GM12872 (cell line): ENCODE data around the gene HES6.

Source experiments
- TF ChIP-seq, protein P1 (sequence below): IDR thresholded peaks from 3 replicates; pipeline ENCODE4 v1.5.1; 2011; ENCODE audit warnings: low read depth, mild to moderate bottlenecking, low read length, moderate library complexity; ENCODE audit not compliant: insufficient read depth

HES6 gene

GRCh38 chr2:238286095-238286494, 46.3 kb upstream of the HES6 start:
- TF ChIP-seq, protein P1, sequence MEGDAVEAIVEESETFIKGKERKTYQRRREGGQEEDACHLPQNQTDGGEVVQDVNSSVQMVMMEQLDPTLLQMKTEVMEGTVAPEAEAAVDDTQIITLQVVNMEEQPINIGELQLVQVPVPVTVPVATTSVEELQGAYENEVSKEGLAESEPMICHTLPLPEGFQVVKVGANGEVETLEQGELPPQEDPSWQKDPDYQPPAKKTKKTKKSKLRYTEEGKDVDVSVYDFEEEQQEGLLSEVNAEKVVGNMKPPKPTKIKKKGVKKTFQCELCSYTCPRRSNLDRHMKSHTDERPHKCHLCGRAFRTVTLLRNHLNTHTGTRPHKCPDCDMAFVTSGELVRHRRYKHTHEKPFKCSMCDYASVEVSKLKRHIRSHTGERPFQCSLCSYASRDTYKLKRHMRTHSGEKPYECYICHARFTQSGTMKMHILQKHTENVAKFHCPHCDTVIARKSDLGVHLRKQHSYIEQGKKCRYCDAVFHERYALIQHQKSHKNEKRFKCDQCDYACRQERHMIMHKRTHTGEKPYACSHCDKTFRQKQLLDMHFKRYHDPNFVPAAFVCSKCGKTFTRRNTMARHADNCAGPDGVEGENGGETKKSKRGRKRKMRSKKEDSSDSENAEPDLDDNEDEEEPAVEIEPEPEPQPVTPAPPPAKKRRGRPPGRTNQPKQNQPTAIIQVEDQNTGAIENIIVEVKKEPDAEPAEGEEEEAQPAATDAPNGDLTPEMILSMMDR = no peak

DNA sequence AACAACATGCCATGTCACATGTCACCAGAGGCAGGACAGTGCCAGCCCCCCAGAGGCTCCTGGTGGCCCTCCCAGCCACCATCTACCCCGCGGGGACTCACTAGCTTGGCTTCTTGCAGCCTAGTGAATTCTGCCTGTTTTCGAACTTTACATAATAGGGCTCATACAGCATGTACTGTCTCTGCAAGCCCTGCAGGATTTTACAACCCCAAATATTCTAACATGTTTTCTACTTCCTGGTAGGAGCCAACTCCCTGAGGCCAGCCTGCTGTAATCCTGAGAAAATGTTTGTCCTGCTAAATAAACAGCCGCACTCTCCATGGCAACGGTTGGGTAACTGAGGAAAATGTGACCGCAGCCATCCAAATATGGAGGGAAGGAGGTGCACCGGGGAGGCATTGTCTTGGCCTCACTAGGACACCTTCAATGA, 45.8 kb upstream of the HES6 start:
- TF ChIP-seq, protein P1 = no peak

DNA sequence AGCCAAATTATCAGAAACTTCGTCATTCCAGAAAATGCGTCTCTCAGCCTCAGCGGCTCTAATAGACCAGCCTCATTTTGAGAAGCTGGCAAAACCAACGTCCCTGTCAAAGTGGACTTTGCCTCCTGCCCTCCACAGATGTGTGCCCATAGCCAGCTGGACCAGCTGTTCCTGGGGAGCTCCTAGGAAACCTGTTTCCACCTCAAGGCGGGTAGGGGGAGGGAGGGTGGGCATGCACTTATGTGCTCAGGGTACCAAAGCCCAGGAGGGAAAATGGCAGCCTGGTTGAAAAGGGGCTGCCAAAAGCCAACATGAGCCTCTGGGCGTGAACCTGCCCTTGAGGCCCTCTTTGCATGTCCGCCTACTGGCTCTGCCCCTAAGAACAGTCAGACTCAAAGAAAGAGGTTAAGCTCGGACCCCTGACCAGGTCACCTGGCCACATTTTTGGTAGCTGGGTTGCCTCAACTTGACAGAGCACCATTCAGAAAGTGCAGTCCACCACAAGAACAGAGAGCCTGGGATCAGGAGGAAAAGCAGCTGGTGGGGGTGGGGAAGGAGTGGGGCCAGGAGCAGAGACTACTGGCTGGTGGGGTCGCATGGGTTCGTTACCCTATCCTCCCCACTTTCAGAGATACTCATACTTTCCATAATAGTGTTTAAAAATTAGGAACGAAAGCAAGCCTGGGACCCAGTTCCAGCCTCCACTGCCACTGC, 45.1 kb upstream of the HES6 start:
- TF ChIP-seq, protein P1 = no peak

DNA sequence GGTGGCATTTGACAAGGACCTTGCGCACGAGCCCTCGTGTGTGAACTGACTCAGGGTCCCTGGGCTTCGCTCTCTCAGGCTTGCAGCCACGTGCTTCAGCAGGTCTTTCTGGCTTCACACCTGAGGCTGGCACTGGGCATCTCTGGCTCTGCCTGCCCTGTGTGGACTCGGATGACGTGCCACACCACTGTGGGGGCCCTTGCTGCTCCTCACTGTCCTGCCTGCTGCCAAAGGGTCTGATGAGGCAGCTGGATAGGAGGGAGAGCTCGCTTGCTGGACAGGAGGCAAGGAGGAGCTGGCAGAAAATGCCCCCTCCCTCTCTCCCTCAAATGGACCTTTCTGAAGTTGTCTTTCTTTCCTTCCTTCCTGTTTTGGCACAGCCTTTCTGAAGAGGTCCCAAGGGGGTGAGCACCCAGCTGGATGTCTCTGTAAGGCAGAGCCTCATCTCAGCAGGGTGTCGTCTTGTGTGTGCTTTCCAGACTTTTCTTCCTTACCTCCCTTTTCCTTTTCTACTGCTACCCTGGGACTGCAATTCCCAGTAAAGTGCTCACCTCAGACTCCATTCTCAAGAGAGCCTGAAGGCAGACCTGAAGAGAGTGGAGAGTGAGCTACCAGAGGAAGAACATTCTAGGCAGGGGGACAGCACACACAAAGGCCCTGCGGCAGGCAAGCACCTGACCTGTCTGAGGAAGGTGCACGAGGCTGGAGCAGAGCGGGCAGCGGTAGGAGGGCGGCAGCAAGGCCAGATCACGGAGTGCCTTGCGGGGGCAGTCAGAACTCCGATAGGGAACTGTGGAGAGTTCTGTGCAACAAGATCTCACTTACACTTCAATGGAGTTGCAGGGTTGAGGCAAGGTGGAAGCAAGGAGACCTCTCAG, 43.3 kb upstream of the HES6 start:
- TF ChIP-seq, protein P1 = no peak

DNA sequence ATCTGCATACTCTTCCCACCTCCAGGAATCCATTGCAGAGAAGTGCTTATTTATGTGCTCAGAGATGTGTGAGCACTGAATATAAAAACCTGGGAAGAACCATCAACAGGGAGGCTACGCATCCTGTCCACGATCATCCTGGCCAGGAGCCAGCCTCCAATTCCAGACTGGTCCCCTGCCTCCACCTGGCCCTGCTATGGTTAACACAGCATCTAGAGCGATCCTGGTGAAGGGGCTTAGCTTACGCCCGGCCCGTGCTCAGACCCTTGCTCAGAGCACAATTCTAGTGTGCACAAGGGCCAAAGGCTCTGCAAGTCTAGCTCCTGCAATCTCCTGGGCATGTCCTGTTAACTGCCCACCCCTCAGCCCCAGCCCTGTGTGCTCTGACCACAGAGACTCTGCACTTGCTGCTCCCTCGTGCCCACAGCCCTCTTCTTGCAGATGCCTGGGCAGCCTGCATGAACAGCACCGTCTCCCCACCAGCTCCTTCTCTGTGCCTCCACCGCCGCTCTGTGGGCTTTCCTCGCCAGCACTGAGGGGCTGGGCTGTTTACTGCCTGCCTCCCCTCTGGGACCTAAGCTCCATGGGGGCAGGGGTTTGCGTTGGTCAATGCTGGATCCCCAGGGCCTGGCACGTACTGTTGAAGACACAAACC, 42.1 kb upstream of the HES6 start:
- TF ChIP-seq, protein P1 = no peak

DNA sequence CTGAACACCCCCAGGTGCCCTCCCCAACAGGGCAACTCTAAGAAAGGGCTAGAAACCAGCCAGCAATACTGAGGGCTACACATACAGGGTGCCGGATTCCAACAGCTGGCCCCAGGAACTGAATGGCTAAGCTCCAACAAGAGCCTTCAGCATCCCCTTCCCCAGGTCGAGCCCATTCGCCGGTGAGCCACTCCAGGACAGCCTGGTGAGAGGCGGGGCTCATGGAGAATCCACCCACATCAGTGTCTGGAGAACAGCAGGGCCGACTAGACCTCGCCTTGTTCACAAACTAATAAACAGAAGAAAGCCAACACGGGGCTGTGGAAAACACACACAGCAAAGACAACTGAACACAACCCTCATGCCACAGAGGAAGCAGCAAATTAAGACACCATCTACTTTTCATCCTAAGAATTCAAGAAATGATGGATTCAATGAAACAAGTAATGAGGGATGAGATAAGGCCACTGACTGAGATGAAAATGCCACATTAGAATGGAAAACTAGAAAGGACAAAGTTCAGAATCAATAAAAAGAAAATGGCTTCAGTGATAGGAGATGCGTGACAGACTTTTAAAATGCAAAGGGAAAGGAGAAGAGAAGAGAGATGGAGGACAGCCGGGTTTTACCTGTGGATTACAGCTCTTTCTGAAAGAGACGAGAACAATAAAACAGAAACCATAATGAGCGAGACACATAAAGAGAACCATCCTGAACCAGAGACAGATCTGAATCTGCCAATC, 40.4 kb upstream of the HES6 start:
- TF ChIP-seq, protein P1 = no peak
